Kidney epithelial cell (primary cell): ENCODE measurements around the gene BHMT2. TPM values are rescaled to one million over a fixed set of nuclear protein-coding genes. Genes with fewer than 3 reads are reported as not detected.

Experiments
- DNase-seq: peaks from one replicate; pipeline ENCODE4 v3.0.0-alpha.2; 2010; ENCODE audit warnings: low read depth
- H3K27me3 ChIP-seq: 2 replicates; pipeline ENCODE4 v1.6.0; 2011; ENCODE audit warnings: low read length; ENCODE audit not compliant: control insufficient read depth, insufficient read depth
- H3K36me3 ChIP-seq: 2 replicates; pipeline ENCODE4 v1.5.1; 2011; ENCODE audit warnings: low read length; ENCODE audit not compliant: control insufficient read depth, insufficient read depth
- H3K4me3 ChIP-seq: 2 replicates; pipeline ENCODE4 v1.5.1; 2011; ENCODE audit warnings: low read depth, mild to moderate bottlenecking, control low read depth, low read length
- CTCF ChIP-seq: IDR thresholded peaks from 2 replicates; pipeline ENCODE4 v1.5.1; 2011; ENCODE audit warnings: mild to moderate bottlenecking, moderate library complexity, low read length, control low read depth, inconsistent platforms; ENCODE audit not compliant: insufficient read depth, poor library complexity, severe bottlenecking
- total RNA-seq: library from RNA; depleted of rRNA; stranded (reverse); fragments of >200 nt; gene quantifications from 2 replicates; pipeline ENCODE4 v1.2.3, GENCODE V29; 2015

The BHMT2 gene
- total RNA-seq, 1 donor from 2014 or later = 3.7 TPM

GRCh38 chr5:79111387-79111959 is 41.9 kb downstream of the BHMT2 start, which contains the start of gene BHMT:
BHMT (plus strand) TSS chr5:79111809; CDS start chr5:79111886, 77 bp downstream.
- DNase-seq = no peak
- no peak for TF ChIP-seq CTCF
- Histone ChIP-seq H3K36me3 (no peaks in the 10 kb centered on the region), H3K4me3 (peak within 1 kb of the TSS; percentile 16), H3K27me3 (peaks cover 16% of the 10 kb centered on the region)

- peak; percentile 1 for TF ChIP-seq CTCF
- peaks cover 16% of the 10 kb centered on the region for H3K27me3 ChIP-seq
- H3K36me3 ChIP-seq = no peaks in the 10 kb centered on the region
- DNase-seq = no peak
- peak overlapping the region; percentile 16 for H3K4me3 ChIP-seq
Measured at GRCh38 chr5:79111960-79112702, 42.6 kb downstream of the BHMT2 start.

GRCh38 chr5:79112703-79113058 is 43.1 kb downstream of the BHMT2 start:
- H3K4me3 ChIP-seq = no peak overlapping the region
- H3K36me3 ChIP-seq = no peaks in the 10 kb centered on the region
- TF ChIP-seq CTCF = no peak
- no peak for DNase-seq
- peaks cover 16% of the 10 kb centered on the region for H3K27me3 ChIP-seq

- no peaks in the 10 kb centered on the region for H3K27me3 ChIP-seq
- no peak overlapping the region for H3K4me3 ChIP-seq
- TF ChIP-seq CTCF = no peak
- no peaks in the 10 kb centered on the region for H3K36me3 ChIP-seq
- peak; percentile 21 for DNase-seq
Measured at GRCh38 chr5:79119486-79119885, 49.9 kb downstream of the BHMT2 start.

- Histone ChIP-seq H3K36me3 (no peaks in the 10 kb centered on the region), H3K4me3 (no peak overlapping the region), H3K27me3 (no peaks in the 10 kb centered on the region)
- DNase-seq = peak; percentile 28
- TF ChIP-seq CTCF = no peak
Measured at GRCh38 chr5:79120221-79120620, 50.7 kb downstream of the BHMT2 start.
